BJ (cell line): ENCODE measurements around the gene GRIP2. TPM values are rescaled to one million over a fixed set of nuclear protein-coding genes. Genes with fewer than 3 reads are reported as not detected.

ENCODE experiments used
- CTCF ChIA-PET: fragments of 350-600 bp; formaldehyde crosslinking; extraction: SDS; loops from one replicate; lab custom pipeline; 2021; ENCODE audit warnings: antibody characterized with exemption, inconsistent platforms; lab: Yijun Ruan, JAX
- POLR2A ChIA-PET: fragments of 300-600 bp; sonication (Branson Sonifier 250); formaldehyde crosslinking; extraction: SDS; loops from one replicate; lab custom pipeline; 2021; ENCODE audit warnings: antibody characterized with exemption; lab: Charles Lee
- DNase-seq: peaks from one replicate; pipeline ENCODE4 v3.0.0-alpha.2; 2011; ENCODE audit warnings: low read depth
- H3K27me3 ChIP-seq: 2 replicates; pipeline ENCODE4 v1.6.0; 2011; ENCODE audit warnings: low read length; ENCODE audit not compliant: control insufficient read depth, insufficient read depth
- H3K36me3 ChIP-seq: 2 replicates; pipeline ENCODE4 v1.5.1; 2011; ENCODE audit warnings: low read length; ENCODE audit not compliant: control insufficient read depth, insufficient read depth
- H3K4me3 ChIP-seq: 2 replicates; pipeline ENCODE4 v1.5.1; 2011; ENCODE audit warnings: low read depth, mild to moderate bottlenecking, control low read depth, low read length
- polyA plus RNA-seq: library from polyadenylated mRNA; depleted of rRNA; stranded (reverse); fragments of >200 nt; gene quantifications from 2 replicates; pipeline ENCODE4 v1.2.3, GENCODE V29; 2011
- TF ChIP-seq, protein P1 (sequence below): IDR thresholded peaks from 2 replicates; pipeline ENCODE4 v1.5.1; 2011; ENCODE audit warnings: low read depth, mild to moderate bottlenecking, control low read depth, inconsistent platforms, low read length, moderate library complexity; ENCODE audit not compliant: insufficient read depth

GRIP2 gene
- polyA plus RNA-seq, 1 experiment: 0.45 TPM

DNA sequence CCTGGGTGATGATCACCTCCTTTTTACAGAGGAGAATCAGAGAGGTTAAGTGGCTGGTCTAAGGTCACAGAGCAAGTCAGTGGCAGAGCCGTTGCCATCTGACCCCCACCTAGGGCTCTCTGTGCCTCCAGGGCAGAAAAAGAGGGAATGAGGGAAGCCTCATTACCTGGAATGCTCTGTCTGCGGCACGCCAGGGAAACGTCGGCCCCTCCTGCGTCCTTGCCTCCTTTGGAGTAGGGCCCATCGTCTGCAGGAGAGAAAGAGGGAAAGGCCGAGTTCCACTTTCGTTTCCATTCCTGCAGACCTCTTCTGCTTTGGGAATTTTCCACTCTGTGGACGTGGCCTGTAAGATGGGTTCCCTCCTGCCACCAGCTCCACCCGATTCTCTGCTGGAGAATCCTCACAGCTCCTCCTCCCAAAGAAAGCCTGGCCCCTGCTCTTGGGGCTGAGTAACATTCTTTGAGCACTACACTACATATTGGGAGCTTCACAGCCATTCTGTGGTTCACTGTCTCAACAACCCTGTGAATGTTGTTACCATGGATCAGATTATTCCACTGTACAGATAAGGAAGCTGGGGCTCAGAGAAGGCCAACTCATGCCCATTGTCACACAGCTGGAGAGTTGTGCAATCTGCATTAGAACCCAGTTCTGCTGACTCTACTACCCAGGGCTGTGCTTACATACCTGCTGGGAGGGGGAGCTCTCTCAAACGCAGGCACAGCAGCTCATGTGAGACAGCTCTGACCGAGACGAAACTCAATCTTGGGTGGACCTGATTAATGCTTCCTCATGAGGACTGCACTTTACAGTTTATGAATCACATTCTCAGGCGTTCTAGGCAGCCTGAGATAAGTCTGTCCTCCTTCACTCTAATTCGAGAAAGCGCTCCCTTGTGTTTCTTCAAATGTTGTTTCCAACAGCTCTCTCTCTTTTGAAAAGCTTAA lies 14.2 kb downstream of the GRIP2 start:
- peak; percentile 18 for DNase-seq
- ChIA-PET CTCF (interaction anchor here (0.6 to 4.2 kb wide), 7 partner anchors 10 to 868 kb away, joined by 3 to 19 read pairs (median 3); no protein-coding TSS in a partner anchor), POLR2A (interaction anchor here (0.5 kb wide), 1 partner anchor 382 kb away, joined by 9 read pairs; no protein-coding TSS in a partner anchor)
- H3K36me3 ChIP-seq: no peaks in the 10 kb centered on the region
- TF ChIP-seq, protein P1, sequence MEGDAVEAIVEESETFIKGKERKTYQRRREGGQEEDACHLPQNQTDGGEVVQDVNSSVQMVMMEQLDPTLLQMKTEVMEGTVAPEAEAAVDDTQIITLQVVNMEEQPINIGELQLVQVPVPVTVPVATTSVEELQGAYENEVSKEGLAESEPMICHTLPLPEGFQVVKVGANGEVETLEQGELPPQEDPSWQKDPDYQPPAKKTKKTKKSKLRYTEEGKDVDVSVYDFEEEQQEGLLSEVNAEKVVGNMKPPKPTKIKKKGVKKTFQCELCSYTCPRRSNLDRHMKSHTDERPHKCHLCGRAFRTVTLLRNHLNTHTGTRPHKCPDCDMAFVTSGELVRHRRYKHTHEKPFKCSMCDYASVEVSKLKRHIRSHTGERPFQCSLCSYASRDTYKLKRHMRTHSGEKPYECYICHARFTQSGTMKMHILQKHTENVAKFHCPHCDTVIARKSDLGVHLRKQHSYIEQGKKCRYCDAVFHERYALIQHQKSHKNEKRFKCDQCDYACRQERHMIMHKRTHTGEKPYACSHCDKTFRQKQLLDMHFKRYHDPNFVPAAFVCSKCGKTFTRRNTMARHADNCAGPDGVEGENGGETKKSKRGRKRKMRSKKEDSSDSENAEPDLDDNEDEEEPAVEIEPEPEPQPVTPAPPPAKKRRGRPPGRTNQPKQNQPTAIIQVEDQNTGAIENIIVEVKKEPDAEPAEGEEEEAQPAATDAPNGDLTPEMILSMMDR: no peak
- no peaks in the 10 kb centered on the region; the same call in 1 of the 2 replicates for H3K27me3 ChIP-seq
- peak overlapping the region; percentile 14; the same call in 1 of the 2 replicates for H3K4me3 ChIP-seq

DNA sequence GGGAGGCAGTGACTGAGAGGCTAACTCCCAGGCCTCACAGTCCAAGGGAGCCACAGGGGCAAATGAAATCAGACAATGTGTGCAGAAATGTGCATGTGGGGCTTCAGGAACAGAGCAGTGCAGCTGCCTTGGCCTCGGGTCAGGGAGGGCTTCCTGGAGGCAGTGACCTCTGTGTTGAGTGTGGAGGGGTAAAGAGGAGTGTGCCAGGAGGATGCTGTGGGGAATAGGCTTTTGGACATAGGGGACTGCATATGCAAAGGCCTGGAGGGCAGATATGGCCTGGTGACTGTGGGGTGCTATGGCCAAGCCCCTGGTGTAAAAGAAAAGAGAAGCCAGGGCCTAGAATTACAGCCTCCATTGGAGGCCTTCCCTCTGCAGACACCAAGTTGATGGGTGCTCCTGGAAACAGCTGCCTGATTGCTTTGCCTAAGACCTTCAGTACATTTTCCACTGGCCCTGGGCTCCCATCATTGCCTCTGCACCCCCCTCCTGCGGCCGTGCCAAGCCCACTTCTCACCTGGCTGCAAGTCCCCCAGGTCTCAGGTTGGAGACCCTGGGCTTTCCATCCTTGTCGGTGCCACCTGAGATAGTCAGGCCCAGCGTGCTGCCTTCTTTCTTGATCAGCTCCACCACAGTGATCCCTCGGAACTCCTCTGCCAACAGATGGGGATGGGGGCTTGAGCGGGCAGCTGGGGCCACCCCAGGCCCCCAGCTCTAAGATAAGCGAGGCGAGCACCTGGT lies 15.1 kb downstream of the GRIP2 start:
- TF ChIP-seq, protein P1: no peak
- DNase-seq: no peak
- Histone ChIP-seq H3K27me3 (no peaks in the 10 kb centered on the region; the same call in 1 of the 2 replicates), H3K4me3 (no peak overlapping the region), H3K36me3 (no peaks in the 10 kb centered on the region)
- POLR2A ChIA-PET: no interaction called here
- CTCF ChIA-PET: interaction anchor here (1.2 to 4.2 kb wide), 4 partner anchors 9 to 23 kb away, joined by 3 to 19 read pairs (median 5); no protein-coding TSS in a partner anchor

DNA sequence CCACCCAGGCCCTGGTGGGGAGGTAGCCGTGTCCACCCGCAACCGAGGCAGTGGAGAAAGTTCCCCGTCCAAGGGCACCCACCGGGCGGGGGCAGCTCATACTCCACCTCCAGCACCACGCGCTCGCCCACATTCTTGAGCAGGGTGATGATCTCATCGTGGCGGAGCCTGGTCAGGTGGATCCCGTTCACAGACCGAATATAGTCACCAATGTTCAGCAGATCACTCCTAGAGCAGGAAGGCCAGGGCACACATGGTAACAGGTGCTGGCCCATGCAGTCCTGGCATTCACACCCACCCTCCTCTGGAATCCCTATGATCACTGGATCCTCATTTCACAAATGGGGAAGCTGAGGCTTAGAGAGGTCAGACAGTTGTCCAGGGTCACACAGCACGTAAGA lies 15.8 kb downstream of the GRIP2 start:
- CTCF ChIA-PET: interaction anchor here (1.6 to 4.2 kb wide), 2 partner anchors 15 to 24 kb away, joined by 8 to 19 read pairs; no protein-coding TSS in a partner anchor
- DNase-seq: no peak
- Histone ChIP-seq H3K27me3 (no peaks in the 10 kb centered on the region; the same call in 1 of the 2 replicates), H3K4me3 (no peak overlapping the region), H3K36me3 (no peaks in the 10 kb centered on the region)
- TF ChIP-seq, protein P1: no peak
- POLR2A ChIA-PET: no interaction called here

DNA sequence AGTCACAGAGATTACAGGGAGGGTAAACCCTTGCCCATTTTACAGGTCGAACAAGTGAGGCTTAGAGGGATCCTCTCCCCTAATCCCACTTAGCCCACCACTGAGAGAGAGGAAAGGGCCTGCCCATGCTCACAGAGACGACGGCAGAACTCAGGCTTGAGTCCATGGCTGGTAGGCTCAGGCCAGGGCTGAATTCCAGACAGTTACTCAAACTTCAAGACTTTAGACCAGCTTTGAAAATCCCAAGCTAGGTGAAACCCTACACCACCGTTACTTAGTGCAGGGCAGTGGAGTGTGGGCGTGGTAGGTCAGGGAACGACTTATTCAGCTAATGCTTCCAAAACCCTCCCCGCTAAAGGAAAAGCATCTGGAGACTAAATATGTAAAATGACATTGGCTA lies 16.4 kb downstream of the GRIP2 start:
- peak; percentile 6 for DNase-seq
- TF ChIP-seq, protein P1: no peak
- H3K27me3 ChIP-seq: no peaks in the 10 kb centered on the region; the same call in 1 of the 2 replicates
- no peaks in the 10 kb centered on the region for H3K36me3 ChIP-seq
- H3K4me3 ChIP-seq: no peak overlapping the region
- CTCF ChIA-PET: interaction anchor here (1.6 to 4.2 kb wide), 2 partner anchors 15 to 24 kb away, joined by 8 to 19 read pairs; no protein-coding TSS in a partner anchor
- POLR2A ChIA-PET: no interaction called here
